Sigmoid colon (tissue), 4 donors: ENCODE data around the gene TRIML2.

Source experiments
- EP300 ChIP-seq, 4 donors: sonication (generic); formaldehyde crosslinking; IDR thresholded peaks; one replicate each; pipeline ENCODE4 v1.6.1; 2017; ENCODE audit warnings: antibody characterized with exemption in 4 of 4
- POLR2A ChIP-seq, 2 donors: fragments of 450-650 bp; IDR thresholded peaks; one replicate each; pipeline ENCODE4 v1.6.1; 2016; ENCODE audit warnings: antibody characterized with exemption in 2 of 2, mild to moderate bottlenecking in 2 of 2, moderate library complexity in 2 of 2
- TF ChIP-seq, protein P1 (sequence below), 4 experiments: fragments of 450-650 bp in 3 of 4; fragments of 200-600 bp in 1 of 4; IDR thresholded peaks; one replicate each; pipeline ENCODE4 v1.5.1; 2016 to 2019; ENCODE audit warnings: antibody characterized with exemption in 4 of 4, mild to moderate bottlenecking in 3 of 4, moderate library complexity in 2 of 4

DNA sequence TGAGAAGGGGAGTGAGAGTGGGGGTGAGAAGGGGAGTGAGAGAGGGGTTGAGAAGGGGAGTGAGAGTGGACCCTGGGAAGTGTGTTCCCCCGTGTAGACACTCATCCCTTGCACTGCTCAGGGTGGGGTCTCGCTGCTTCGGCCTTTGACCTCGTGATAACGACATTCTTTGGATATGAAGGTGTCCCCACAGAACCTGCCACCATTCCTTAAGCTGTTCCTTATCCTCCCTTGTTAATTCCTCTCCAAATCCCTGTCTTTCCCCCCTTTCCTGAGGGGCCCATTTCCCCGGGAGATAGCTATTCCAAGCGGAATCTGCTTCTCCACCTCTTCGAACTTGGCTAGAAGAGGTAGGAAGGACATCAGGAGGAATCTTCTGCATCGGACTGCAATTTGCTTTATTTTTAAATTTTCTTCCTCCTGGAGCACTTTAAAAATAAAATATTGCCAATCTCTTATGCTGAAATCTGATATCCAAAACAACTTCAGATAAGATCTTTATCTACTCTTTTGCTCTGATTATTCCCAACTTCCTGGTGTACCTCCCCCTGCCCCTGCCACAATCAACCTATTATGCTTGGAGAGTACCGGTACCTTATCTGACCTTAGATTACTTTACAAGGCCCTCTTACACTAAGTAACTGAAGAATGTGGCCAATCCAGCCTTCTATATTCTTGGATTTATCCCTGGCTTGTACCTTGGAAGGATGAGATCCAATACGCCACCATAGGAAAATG lies 45.4 kb upstream of the TRIML2 start:
- TF ChIP-seq, protein P1, sequence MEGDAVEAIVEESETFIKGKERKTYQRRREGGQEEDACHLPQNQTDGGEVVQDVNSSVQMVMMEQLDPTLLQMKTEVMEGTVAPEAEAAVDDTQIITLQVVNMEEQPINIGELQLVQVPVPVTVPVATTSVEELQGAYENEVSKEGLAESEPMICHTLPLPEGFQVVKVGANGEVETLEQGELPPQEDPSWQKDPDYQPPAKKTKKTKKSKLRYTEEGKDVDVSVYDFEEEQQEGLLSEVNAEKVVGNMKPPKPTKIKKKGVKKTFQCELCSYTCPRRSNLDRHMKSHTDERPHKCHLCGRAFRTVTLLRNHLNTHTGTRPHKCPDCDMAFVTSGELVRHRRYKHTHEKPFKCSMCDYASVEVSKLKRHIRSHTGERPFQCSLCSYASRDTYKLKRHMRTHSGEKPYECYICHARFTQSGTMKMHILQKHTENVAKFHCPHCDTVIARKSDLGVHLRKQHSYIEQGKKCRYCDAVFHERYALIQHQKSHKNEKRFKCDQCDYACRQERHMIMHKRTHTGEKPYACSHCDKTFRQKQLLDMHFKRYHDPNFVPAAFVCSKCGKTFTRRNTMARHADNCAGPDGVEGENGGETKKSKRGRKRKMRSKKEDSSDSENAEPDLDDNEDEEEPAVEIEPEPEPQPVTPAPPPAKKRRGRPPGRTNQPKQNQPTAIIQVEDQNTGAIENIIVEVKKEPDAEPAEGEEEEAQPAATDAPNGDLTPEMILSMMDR (IDR thresholded peaks at IDR 0.05), result no peak
- no peak for TF ChIP-seq POLR2A (IDR thresholded peaks at IDR 0.05)
- TF ChIP-seq EP300 (IDR thresholded peaks at IDR 0.05), result no peak
